GM12878 (cell line): ENCODE results near the gene NECTIN2. TPM values are rescaled to one million over a fixed set of nuclear protein-coding genes. Genes with fewer than 3 reads are reported as not detected.

Experiments
- CHD2 ChIP-seq: IDR thresholded peaks from 2 replicates; pipeline ENCODE4 v1.6.1; 2011; ENCODE audit warnings: low read depth, low read length, improper control_type of control experiment, borderline replicate concordance
- KAT2A ChIP-seq: conservative IDR thresholded peaks from 2 replicates; pipeline ENCODE4 v1.6.1; 2011; ENCODE audit warnings: low read depth, low read length; ENCODE audit not compliant: control insufficient read depth
- NBN ChIP-seq: fragments of 450-650 bp; IDR thresholded peaks from 2 replicates; pipeline ENCODE4 v1.6.1; 2016
- PAX8 ChIP-seq: fragments of 450-650 bp; IDR thresholded peaks from 2 replicates; pipeline ENCODE4 v1.6.1; 2017; ENCODE audit warnings: mild to moderate bottlenecking, moderate library complexity
- RCOR1 ChIP-seq: conservative IDR thresholded peaks from 2 replicates; pipeline ENCODE4 v1.6.1; 2012; ENCODE audit warnings: low read depth, low read length, improper control_type of control experiment
- polyA plus RNA-seq, 11 experiments: library from polyadenylated mRNA; depleted of rRNA in 4 of 11; unstranded in 6 of 11; stranded (reverse) in 5 of 11; fragments of >200 nt; fragmentation: Nextera tagmentation in 4 of 11; fragmentation: Illumina TruSeq in 1 of 11; extraction: Ambion mirVana in 4 of 11; extraction: Trizol in 1 of 11; gene quantifications; 1 replicate in 1 of 11; 2 replicates in 10 of 11; pipeline versions ENCODE4 v1.2.1 to v1.2.3, GENCODE V29; 2011 to 2016; ENCODE audit warnings: inconsistent platforms in 2 of 11, missing spikeins in 2 of 11, low read depth in 1 of 11
- total RNA-seq, 4 experiments: library from RNA; depleted of rRNA in 3 of 4; stranded (reverse); fragments of >200 nt in 3 of 4; fragmentation: Illumina TruSeq in 1 of 4; extraction: Trizol in 1 of 4; gene quantifications; 2 replicates each; pipeline versions ENCODE4 v1.2.1 to v1.2.3, GENCODE V29; 2013 to 2021
- TF ChIP-seq, protein P1 (sequence below): fragments of 450-650 bp; formaldehyde crosslinking; IDR thresholded peaks from 2 replicates; pipeline ENCODE4 v1.5.0; 2022; ENCODE audit warnings: mild to moderate bottlenecking, missing genetic modification characterization
- TF ChIP-seq, protein P2 (sequence below): fragments of 450-650 bp; IDR thresholded peaks from 2 replicates; pipeline ENCODE4 v1.6.1; 2017; ENCODE audit warnings: antibody characterized with exemption, mild to moderate bottlenecking, moderate library complexity

Gene NECTIN2
- total and polyA plus RNA-seq, 10 of the 15 experiments (the other 5 are each of a cell fraction or from before 2014, with no cell fraction given): 0.05 to 0.36 (median 0.26) TPM; not detected in 5

GRCh38 chr19:44865196-44865767 lies 19.2 kb downstream of the NECTIN2 start (continued):
- TF ChIP-seq, protein P1, sequence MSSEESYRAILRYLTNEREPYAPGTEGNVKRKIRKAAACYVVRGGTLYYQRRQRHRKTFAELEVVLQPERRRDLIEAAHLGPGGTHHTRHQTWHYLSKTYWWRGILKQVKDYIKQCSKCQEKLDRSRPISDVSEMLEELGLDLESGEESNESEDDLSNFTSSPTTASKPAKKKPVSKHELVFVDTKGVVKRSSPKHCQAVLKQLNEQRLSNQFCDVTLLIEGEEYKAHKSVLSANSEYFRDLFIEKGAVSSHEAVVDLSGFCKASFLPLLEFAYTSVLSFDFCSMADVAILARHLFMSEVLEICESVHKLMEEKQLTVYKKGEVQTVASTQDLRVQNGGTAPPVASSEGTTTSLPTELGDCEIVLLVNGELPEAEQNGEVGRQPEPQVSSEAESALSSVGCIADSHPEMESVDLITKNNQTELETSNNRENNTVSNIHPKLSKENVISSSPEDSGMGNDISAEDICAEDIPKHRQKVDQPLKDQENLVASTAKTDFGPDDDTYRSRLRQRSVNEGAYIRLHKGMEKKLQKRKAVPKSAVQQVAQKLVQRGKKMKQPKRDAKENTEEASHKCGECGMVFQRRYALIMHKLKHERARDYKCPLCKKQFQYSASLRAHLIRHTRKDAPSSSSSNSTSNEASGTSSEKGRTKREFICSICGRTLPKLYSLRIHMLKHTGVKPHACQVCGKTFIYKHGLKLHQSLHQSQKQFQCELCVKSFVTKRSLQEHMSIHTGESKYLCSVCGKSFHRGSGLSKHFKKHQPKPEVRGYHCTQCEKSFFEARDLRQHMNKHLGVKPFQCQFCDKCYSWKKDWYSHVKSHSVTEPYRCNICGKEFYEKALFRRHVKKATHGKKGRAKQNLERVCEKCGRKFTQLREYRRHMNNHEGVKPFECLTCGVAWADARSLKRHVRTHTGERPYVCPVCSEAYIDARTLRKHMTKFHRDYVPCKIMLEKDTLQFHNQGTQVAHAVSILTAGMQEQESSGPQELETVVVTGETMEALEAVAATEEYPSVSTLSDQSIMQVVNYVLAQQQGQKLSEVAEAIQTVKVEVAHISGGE (CRISPR knock-in tag): no peak
- TF ChIP-seq, protein P2, sequence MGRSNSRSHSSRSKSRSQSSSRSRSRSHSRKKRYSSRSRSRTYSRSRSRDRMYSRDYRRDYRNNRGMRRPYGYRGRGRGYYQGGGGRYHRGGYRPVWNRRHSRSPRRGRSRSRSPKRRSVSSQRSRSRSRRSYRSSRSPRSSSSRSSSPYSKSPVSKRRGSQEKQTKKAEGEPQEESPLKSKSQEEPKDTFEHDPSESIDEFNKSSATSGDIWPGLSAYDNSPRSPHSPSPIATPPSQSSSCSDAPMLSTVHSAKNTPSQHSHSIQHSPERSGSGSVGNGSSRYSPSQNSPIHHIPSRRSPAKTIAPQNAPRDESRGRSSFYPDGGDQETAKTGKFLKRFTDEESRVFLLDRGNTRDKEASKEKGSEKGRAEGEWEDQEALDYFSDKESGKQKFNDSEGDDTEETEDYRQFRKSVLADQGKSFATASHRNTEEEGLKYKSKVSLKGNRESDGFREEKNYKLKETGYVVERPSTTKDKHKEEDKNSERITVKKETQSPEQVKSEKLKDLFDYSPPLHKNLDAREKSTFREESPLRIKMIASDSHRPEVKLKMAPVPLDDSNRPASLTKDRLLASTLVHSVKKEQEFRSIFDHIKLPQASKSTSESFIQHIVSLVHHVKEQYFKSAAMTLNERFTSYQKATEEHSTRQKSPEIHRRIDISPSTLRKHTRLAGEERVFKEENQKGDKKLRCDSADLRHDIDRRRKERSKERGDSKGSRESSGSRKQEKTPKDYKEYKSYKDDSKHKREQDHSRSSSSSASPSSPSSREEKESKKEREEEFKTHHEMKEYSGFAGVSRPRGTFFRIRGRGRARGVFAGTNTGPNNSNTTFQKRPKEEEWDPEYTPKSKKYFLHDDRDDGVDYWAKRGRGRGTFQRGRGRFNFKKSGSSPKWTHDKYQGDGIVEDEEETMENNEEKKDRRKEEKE: no peak
- TF ChIP-seq PAX8: no peak
- no peak for TF ChIP-seq CHD2
- no peak for TF ChIP-seq KAT2A
- TF ChIP-seq NBN: no peak
- TF ChIP-seq RCOR1: no peak
